CD4-positive, alpha-beta T cell treated with Interleukin-21 for 1 hour (primary cell): ENCODE data around the gene XIST.
"Not testable (repeated sequence)": the region's sequence is repeated elsewhere in the genome, so short reads cannot be mapped to it uniquely, and the experiment has no call there.

ENCODE experiments used
- DNase-seq: peaks from one replicate; pipeline ENCODE4 v3.0.0-alpha.2; 2020

XIST gene

GRCh38 chrX:73838123-73838522, 14.4 kb downstream of the XIST start:
- no peak for DNase-seq

GRCh38 chrX:73836956-73837477, 15.5 kb downstream of the XIST start:
- DNase-seq, result no peak

GRCh38 chrX:73834219-73834618, 18.3 kb downstream of the XIST start:
- DNase-seq, result no peak

- no peak for DNase-seq
These were observed 20.2 kb downstream of the XIST start for GRCh38 chrX:73832319-73832718.

GRCh38 chrX:73831500-73831899, 21.0 kb downstream of the XIST start:
- DNase-seq, result no peak

- DNase-seq, result no peak
These were observed 21.8 kb downstream of the XIST start for GRCh38 chrX:73830489-73831414.

GRCh38 chrX:73829890-73830466, 22.5 kb downstream of the XIST start:
- no peak for DNase-seq

GRCh38 chrX:73828080-73828720, 24.3 kb downstream of the XIST start:
- no peak for DNase-seq

- DNase-seq, result no peak
These were observed 25.1 kb downstream of the XIST start for GRCh38 chrX:73827406-73827805.

GRCh38 chrX:73826996-73827395, 25.5 kb downstream of the XIST start:
- no peak for DNase-seq

- DNase-seq, result no peak
These were observed 26.9 kb downstream of the XIST start for GRCh38 chrX:73825569-73825968.

GRCh38 chrX:73823473-73824004, 29.0 kb downstream of the XIST start:
- no peak for DNase-seq

GRCh38 chrX:73822775-73823174, 29.7 kb downstream of the XIST start:
- no peak for DNase-seq

GRCh38 chrX:73821921-73822559, 30.5 kb downstream of the XIST start:
- DNase-seq, result no peak

GRCh38 chrX:73819864-73820558, 32.5 kb downstream of the XIST start:
- not testable (repeated sequence) for DNase-seq

- no peak for DNase-seq
These were observed 34.1 kb downstream of the XIST start for GRCh38 chrX:73818200-73819116.

GRCh38 chrX:73817393-73818199, 34.9 kb downstream of the XIST start:
- DNase-seq, result no peak

- DNase-seq, result no peak
These were observed 40.3 kb downstream of the XIST start for GRCh38 chrX:73812256-73812655.

- not testable (repeated sequence) for DNase-seq
These were observed 48.4 kb downstream of the XIST start for GRCh38 chrX:73804109-73804508.

GRCh38 chrX:73799888-73800287, 52.6 kb downstream of the XIST start:
- DNase-seq, result no peak
